LoVo (cell line): Measurements from ENCODE around the gene LCN12.

Experiments used
- DNase-seq: peaks from one replicate; pipeline ENCODE4 v3.0.0-alpha.2; 2016; ENCODE audit warnings: low spot score

The LCN12 gene

GRCh38 chr9:136974817-136975535, 22.9 kb downstream of the LCN12 start:
- DNase-seq, result no peak

- DNase-seq, result no peak
These were observed 23.6 kb downstream of the LCN12 start for GRCh38 chr9:136975644-136976043.

- DNase-seq, result no peak
These were observed 25.1 kb downstream of the LCN12 start, which contains the start of gene PTGDS for GRCh38 chr9:136977223-136977622. TSS of gene PTGDS (plus strand) at chr9:136977504. CDS start at chr9:136977579, 75 bp downstream.

GRCh38 chr9:136977649-136978072, 25.6 kb downstream of the LCN12 start:
- DNase-seq, result no peak

- peak; percentile 62 for DNase-seq
These were observed 26.2 kb downstream of the LCN12 start for GRCh38 chr9:136978073-136978864.

DNA sequence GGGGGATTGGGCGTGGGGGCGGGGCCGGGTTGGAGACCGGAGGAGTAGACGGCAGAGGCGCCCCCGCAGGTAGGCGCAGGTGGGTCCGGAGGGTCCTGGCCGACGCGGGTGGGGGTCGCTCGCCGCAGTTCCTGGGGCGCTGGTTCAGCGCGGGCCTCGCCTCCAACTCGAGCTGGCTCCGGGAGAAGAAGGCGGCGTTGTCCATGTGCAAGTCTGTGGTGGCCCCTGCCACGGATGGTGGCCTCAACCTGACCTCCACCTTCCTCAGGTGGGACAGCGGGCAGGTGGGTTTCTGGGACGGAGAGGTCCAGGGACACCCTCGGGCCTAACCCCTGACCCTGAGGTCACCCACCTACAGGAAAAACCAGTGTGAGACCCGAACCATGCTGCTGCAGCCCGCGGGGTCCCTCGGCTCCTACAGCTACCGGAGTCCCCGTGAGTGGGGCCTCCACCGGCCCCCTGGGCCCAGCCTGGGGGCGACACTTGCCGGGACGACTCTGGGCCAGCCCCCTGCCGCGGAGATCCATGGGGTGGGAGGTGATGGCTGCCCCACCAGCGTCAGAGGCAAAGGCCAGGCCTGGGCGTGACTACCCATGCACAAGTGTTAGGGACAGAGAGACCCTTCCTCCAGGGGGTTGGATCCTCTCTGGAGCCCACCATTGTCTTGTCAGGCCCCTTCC, 26.9 kb downstream of the LCN12 start:
- no peak for DNase-seq

- no peak for DNase-seq
These were observed 27.9 kb downstream of the LCN12 start for GRCh38 chr9:136979769-136980587.

DNA sequence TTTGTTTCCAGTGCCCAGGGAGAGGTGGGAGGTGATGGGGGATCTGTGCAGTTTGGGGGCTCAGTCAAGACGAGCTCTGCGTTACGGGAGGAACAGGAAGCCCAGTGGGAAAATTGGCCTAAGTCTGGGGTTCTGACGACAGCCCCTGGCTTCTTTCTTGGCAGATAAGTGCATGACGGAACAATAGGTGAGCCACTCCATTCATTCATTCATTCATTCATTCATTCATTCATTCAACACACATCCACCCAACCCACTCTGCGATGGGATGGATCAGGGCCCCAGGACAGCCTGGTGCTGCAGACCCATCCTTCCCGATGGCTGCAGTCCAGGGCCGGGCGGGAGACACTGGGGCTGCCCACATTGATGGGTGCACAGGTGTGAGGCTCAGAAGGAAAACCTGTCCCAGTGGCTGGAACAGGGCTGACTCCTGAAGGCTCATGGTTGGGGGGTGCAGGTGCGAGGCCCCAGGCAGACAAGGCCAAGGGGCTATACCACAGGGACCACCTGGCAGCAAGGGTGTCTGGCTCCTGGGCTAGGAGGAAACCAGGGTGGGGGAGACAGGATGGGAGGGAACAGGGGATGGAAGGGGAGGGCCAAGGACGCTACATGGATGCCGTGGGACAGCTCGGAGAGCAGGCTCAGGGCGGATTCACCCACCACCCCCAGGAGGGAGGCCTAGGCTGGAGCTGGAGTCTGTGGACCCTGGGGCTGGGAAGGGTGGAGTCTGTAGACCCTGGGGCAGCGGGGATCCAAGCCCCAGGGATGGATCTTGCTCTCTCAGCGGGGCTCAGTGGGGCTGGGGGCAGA, 28.8 kb downstream of the LCN12 start:
- no peak for DNase-seq

- no peak for DNase-seq
These were observed 29.6 kb downstream of the LCN12 start for GRCh38 chr9:136981588-136982231.

DNA sequence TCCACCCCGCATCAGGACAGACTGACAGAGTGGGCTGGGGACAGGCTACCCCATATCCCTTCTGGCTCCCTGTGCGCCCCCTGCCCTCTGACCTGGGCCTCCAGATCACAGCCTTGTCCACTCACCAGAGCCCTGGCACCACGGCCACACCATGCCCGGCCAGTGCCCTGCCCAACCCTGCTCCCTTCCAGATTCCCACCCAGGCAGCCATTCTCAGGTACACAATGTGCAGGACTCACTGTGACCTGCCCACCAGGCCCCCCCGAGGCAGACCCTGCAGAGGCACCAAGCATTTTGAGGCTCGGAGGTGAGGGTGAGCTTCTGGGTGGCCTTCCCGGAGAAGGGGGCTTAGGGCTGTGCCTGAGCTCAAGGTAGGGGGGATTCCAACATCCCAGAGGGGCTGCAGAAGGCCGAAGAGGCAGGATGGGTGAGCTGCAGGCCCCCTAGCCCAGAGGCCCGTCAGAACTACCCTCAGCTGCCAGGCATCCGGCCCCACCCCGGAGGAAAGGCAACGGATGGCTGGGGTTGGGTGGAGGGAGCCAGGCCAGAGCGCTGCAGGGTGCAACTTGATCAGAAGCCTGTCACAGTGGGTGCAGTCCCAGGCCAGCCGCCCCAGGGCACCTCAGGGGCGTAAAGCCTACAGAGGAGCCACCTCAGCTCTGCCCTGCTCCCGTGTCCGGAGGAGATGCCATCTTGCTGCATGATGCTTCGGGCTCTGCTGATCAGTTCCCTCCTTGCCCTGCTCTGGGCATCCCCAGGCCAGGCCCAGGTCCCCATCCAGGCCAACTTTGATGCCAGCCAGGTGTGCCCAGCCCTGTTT, 30.4 kb downstream of the LCN12 start, which contains the start of gene LCNL1:
Gene LCNL1, plus strand, starts transcription at position 762 of the 820 bp plus-strand sequence. CDS start 594 bp downstream, outside the sequence.
- no peak for DNase-seq

DNA sequence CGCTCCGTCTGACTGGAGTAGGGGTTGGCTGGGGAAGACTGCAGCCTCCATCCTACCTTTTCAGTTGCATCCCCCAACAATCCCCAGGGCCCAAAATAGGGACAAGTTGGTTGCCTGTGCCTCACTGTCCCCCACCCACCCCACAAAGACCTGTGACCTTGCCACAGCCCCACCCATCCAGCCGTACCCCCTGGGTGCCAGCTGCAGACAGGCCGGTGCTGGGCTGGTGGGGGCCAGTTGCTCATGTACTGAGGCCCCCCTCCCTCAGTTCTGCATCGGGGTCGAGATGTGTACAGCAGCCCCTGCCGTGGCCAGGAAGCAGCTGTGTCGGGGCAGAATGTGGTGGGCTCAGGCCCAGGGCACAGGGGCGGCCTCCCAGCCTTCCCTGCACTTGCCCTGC, 31.1 kb downstream of the LCN12 start:
- DNase-seq, result no peak

- no peak for DNase-seq
These were observed 31.7 kb downstream of the LCN12 start for GRCh38 chr9:136983656-136984314.

GRCh38 chr9:136984464-136985026, 32.5 kb downstream of the LCN12 start:
- no peak for DNase-seq

GRCh38 chr9:136985027-136985602, 33.0 kb downstream of the LCN12 start:
- no peak for DNase-seq

GRCh38 chr9:136985853-136986252, 33.8 kb downstream of the LCN12 start:
- no peak for DNase-seq

DNA sequence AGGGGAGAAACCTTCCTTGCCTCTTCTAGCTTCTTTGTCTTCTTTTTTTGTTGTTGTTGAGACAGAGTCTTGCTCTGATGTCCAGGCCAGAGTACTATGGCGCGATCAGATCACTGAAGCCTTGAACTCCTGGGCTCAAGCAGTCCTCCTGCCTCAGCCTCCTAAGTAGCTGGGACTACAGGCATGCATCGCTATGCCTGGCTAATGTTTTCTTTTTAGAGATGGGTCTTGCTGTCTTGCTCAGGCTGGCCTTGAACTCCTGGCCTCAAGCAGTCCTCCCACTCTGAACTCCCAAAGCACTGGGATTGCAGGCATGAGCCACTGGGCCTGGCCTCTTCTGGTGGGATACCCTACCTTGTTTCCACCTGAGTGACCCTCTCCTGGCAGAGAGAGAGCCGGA, 36.8 kb downstream of the LCN12 start:
- DNase-seq, result no peak

DNA sequence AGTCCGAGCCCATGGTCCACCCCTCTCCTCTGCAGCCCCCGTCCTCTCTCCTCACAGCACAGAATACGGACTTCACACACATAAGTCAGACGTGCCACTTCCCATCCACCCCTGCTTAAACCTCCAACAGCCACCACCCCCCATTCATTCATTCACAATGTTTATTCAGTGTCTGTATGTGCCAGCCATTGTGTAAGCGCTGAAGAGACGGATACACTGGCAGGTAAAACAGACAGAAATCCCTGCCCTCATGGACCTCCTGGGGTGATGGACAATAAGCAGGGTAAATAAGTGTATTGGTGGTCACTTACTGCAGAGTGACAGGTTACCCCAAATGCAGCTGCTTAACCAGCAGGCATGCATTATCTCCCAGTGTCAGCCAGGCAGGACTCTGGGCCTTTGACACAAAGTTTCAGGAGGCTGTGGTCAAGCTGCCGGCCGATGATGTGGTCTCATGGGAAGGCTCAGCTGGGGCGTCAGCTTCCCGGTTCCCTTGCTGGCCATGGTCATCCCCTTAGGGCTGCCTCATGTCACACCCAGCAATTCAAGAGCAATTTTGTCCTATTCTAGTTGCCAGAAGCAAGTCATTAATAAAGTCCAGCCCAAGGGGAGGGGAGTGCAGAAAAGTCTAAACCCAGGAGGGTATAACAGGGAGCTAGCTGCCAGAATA, 38.3 kb downstream of the LCN12 start:
- DNase-seq, result no peak
